HCT116 (cell line): ENCODE measurements around the gene AKAP13. TPM values are rescaled to one million over a fixed set of nuclear protein-coding genes. Genes with fewer than 3 reads are reported as not detected.

Experiments used
- ATAC-seq: fragments of 200-7000 bp; cut with Tn5 transposase; 2 replicates; pipeline ENCODE4 v1.9.1; 2020; ENCODE audit warnings: mild to moderate bottlenecking, moderate library complexity
- BruUV-seq: library from RNA; stranded (reverse); fragments of 400-500 nt; replicated peaks from 2 replicates; lab custom pipeline; 2021; lab: Mats Ljungman, UMichigan
- CTCF ChIA-PET: fragments of 300-600 bp; sonication (Branson Sonifier 250); formaldehyde crosslinking; loops from one replicate; lab custom pipeline; 2021; ENCODE audit warnings: antibody characterized with exemption; lab: Charles Lee
- POLR2A ChIA-PET: fragments of 300-600, 350-600 bp; sonication (Branson Sonifier 250); formaldehyde crosslinking; loops from one replicate; lab custom pipeline; 2021; ENCODE audit warnings: antibody characterized with exemption; lab: Charles Lee
- RAD21 ChIA-PET, 2 experiments: fragments of 300-600 bp; sonication (Branson Sonifier 250); formaldehyde crosslinking; loops; one replicate each; lab custom pipeline; 2023; ENCODE audit warnings: low total read pairs in 2 of 2; ENCODE audit not compliant: uncharacterized antibody in 2 of 2, unreplicated experiment in 2 of 2, low non-redundant PET in 1 of 2; lab: Charles Lee
- DNase-seq: peaks from one replicate; pipeline ENCODE4 v3.0.0-alpha.2; 2010; ENCODE audit warnings: low read depth, low spot score
- H2AFZ ChIP-seq: fragments of 200-600 bp; shearing (Covaris generic), sonication (generic); 2 replicates; pipeline ENCODE4 v1.6.1; 2017; ENCODE audit warnings: low read depth, mixed run types, mixed read lengths, antibody characterized with exemption, low read length; ENCODE audit not compliant: poor library complexity, severe bottlenecking
- H3K27ac ChIP-seq: 2 replicates; pipeline ENCODE4 v1.5.1; 2012; ENCODE audit warnings: low read depth, low read length
- H3K27me3 ChIP-seq: fragments of 200-600 bp; sonication (generic); 2 replicates; pipeline ENCODE4 v1.6.1; 2016; ENCODE audit warnings: mixed run types, low read length, mixed read lengths; ENCODE audit not compliant: insufficient read depth
- H3K36me3 ChIP-seq, 2 experiments: fragments of 200-500 bp in 1 of 2; fragments of 200-600 bp in 1 of 2; sonication (Bioruptor generic) in 1 of 2; sonication (generic) in 1 of 2; 2 replicates each; pipeline versions ENCODE4 v1.5.1 to v1.6.1; 2014 to 2016; ENCODE audit warnings: low read length in 2 of 2, inconsistent platforms in 1 of 2, mixed read lengths in 1 of 2, mixed run types in 1 of 2; ENCODE audit not compliant: insufficient read depth in 2 of 2, control insufficient read depth in 1 of 2
- H3K4me1 ChIP-seq, 2 experiments: fragments of 200-600 bp in 1 of 2; sonication (generic) in 1 of 2; 2 replicates each; pipeline versions ENCODE4 v1.5.1 to v1.6.1; 2012 to 2017; ENCODE audit warnings: low read length in 2 of 2, inconsistent platforms in 1 of 2, mild to moderate bottlenecking in 1 of 2, mixed read lengths in 1 of 2, mixed run types in 1 of 2, moderate library complexity in 1 of 2; ENCODE audit not compliant: insufficient read depth in 2 of 2, control insufficient read depth in 1 of 2
- H3K4me2 ChIP-seq: fragments of 200-600 bp; sonication (generic); 2 replicates; pipeline ENCODE4 v1.6.1; 2017; ENCODE audit warnings: mixed run types, low read length, mixed read lengths
- H3K4me3 ChIP-seq, 2 experiments: fragments of 200-600 bp in 1 of 2; sonication (generic) in 1 of 2; replicated peaks in 1 of 2; 2 replicates each; pipeline ENCODE4 v1.5.1; 2011 to 2016; ENCODE audit warnings: low read length in 2 of 2, control low read depth in 1 of 2, low read depth in 1 of 2, mild to moderate bottlenecking in 1 of 2, mixed read lengths in 1 of 2, mixed run types in 1 of 2
- H3K79me2 ChIP-seq: fragments of 200-600 bp; sonication (generic); 2 replicates; pipeline ENCODE4 v1.6.1; 2017; ENCODE audit warnings: mild to moderate bottlenecking, mixed run types, low read length, moderate library complexity, mixed read lengths; ENCODE audit not compliant: insufficient read depth
- H3K9ac ChIP-seq: fragments of 200-600 bp; sonication (generic); 2 replicates; pipeline ENCODE4 v1.6.1; 2016; ENCODE audit warnings: low read length, mixed read lengths
- H3K9me2 ChIP-seq: fragments of 200-600 bp; sonication (generic), shearing (Covaris generic); 2 replicates; pipeline ENCODE4 v1.6.1; 2017; ENCODE audit warnings: mixed run types, mild to moderate bottlenecking, moderate library complexity; ENCODE audit not compliant: insufficient read depth
- H3K9me3 ChIP-seq, 2 experiments: fragments of 200-500 bp in 1 of 2; fragments of 200-600 bp in 1 of 2; sonication (Bioruptor generic) in 1 of 2; sonication (generic) in 1 of 2; 2 replicates each; pipeline ENCODE4 v1.6.1; 2014 to 2017; ENCODE audit warnings: low read length in 2 of 2, mixed read lengths in 2 of 2, inconsistent platforms in 1 of 2, low read depth in 1 of 2, mild to moderate bottlenecking in 1 of 2, mixed run types in 1 of 2, moderate library complexity in 1 of 2; ENCODE audit not compliant: control insufficient read depth in 1 of 2, insufficient read depth in 1 of 2
- H4K20me1 ChIP-seq: fragments of 200-600 bp; sonication (generic), shearing (Covaris generic); 2 replicates; pipeline ENCODE4 v1.6.1; 2017; ENCODE audit warnings: mixed run types, mild to moderate bottlenecking, moderate library complexity; ENCODE audit not compliant: insufficient read depth
- CBX3 ChIP-seq: IDR thresholded peaks from 2 replicates; pipeline ENCODE4 v1.6.1; 2012; ENCODE audit warnings: low read depth
- EGR1 ChIP-seq: IDR thresholded peaks from 2 replicates; pipeline ENCODE4 v1.6.1; 2012; ENCODE audit warnings: low read depth
- ELF1 ChIP-seq: IDR thresholded peaks from 2 replicates; pipeline ENCODE4 v1.6.1; 2012; ENCODE audit warnings: low read depth, borderline replicate concordance
- EZH2 ChIP-seq: fragments of 200-600 bp; sonication (generic); IDR thresholded peaks from 2 replicates; pipeline ENCODE4 v1.6.1; 2017; ENCODE audit warnings: antibody characterized with exemption, mixed run types
- FOSL1 ChIP-seq: IDR thresholded peaks from 2 replicates; pipeline ENCODE4 v1.6.1; 2012; ENCODE audit warnings: low read depth
- POLR2AphosphoS5 ChIP-seq: IDR thresholded peaks from 2 replicates; pipeline ENCODE4 v1.6.1; 2011; ENCODE audit warnings: mild to moderate bottlenecking, low read depth, low read length, moderate library complexity
- RAD21 ChIP-seq: IDR thresholded peaks from 2 replicates; pipeline ENCODE4 v1.6.1; 2012; ENCODE audit warnings: low read depth, mild to moderate bottlenecking
- SIN3A ChIP-seq: IDR thresholded peaks from 2 replicates; pipeline ENCODE4 v1.6.1; 2012; ENCODE audit warnings: low read depth
- SP1 ChIP-seq: IDR thresholded peaks from 2 replicates; pipeline ENCODE4 v1.6.1; 2012; ENCODE audit warnings: low read depth
- SRF ChIP-seq: IDR thresholded peaks from 2 replicates; pipeline ENCODE4 v1.6.1; 2012; ENCODE audit warnings: low read depth
- TCF7L2 ChIP-seq: IDR thresholded peaks from 2 replicates; pipeline ENCODE4 v1.7.0; 2011; ENCODE audit warnings: borderline replicate concordance, inconsistent platforms; ENCODE audit not compliant: insufficient read depth, insufficient read length; ENCODE audit errors: extremely low read depth
- YY1 ChIP-seq: IDR thresholded peaks from 2 replicates; pipeline ENCODE4 v1.6.1; 2011; ENCODE audit warnings: low read length, low read depth, moderate library complexity, mild to moderate bottlenecking; ENCODE audit not compliant: insufficient replicate concordance; ENCODE audit errors: extremely low read depth
- ZNF274 ChIP-seq: fragments of 200-500 bp; sonication (Bioruptor generic); IDR thresholded peaks from 2 replicates; pipeline ENCODE4 v1.6.1; 2014; ENCODE audit warnings: mild to moderate bottlenecking, low read depth, low read length, inconsistent platforms
- intact Hi-C: fragments of 100-400 bp; cut with micrococcal nuclease; formaldehyde crosslinking; loops from 2 replicates; pipeline ENCODE4 v1.10.0; 2022
- total RNA-seq: library from RNA; stranded (reverse); gene quantifications from one replicate; pipeline ENCODE4 v1.2.1, GENCODE V29; 2021; ENCODE audit not compliant: unreplicated experiment
- TF ChIP-seq, protein P1 (sequence below): IDR thresholded peaks from 2 replicates; pipeline ENCODE4 v1.6.1; 2011; ENCODE audit warnings: mild to moderate bottlenecking, low read length, moderate library complexity; ENCODE audit not compliant: insufficient replicate concordance; ENCODE audit errors: extremely low read depth
- TF ChIP-seq, protein P2 (sequence below): IDR thresholded peaks from 2 replicates; pipeline ENCODE4 v1.6.1; 2012; ENCODE audit warnings: low read depth
- TF ChIP-seq, protein P3 (sequence below): IDR thresholded peaks from 2 replicates; pipeline ENCODE4 v1.6.1; 2012
- TF ChIP-seq, protein P4 (sequence below), 3 experiments: fragments of 200-600 bp in 1 of 3; sonication (generic) in 1 of 3; IDR thresholded peaks in 2 of 3; conservative IDR thresholded peaks in 1 of 3; 2 replicates each; pipeline ENCODE4 v1.5.1; 2012 to 2017; ENCODE audit warnings: low read depth in 2 of 3, low read length in 2 of 3, antibody characterized with exemption in 1 of 3, borderline replicate concordance in 1 of 3, control low read depth in 1 of 3, mild to moderate bottlenecking in 1 of 3, mixed read lengths in 1 of 3, mixed run types in 1 of 3, moderate library complexity in 1 of 3; ENCODE audit not compliant: insufficient read depth in 1 of 3
- TF ChIP-seq, protein P5 (sequence below): IDR thresholded peaks from 2 replicates; pipeline ENCODE4 v1.6.1; 2012

Gene AKAP13
- total RNA-seq, 1 experiment from 2014 or later, result 43.1 TPM

DNA sequence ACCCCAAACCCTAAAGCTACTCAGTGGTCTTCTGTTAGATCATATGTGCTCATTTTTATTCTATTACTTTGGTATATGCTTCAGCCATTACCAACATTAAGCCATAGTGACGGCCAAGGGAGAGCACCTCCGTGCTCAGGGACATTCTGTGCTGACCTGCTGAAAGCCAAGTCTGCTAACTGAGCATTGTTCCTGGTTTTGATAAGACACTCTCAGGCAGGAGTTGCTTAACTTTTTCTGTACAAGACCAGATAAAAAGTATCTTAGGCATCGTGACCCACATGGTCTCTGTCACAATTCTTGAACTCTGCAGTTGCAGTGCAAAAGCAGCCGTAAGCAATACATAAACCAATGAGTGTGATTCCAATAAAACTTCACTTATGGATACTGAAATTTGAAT is 313.7 kb downstream of the AKAP13 start:
- no peak overlapping the region for H3K9ac ChIP-seq
- RAD21 ChIA-PET, result no interaction called here
- CTCF ChIA-PET, result no interaction called here
- H3K36me3 ChIP-seq, result peaks cover 0 to 15% of the 10 kb centered on the region in 2 experiments; a peak in 2 of 4 replicates
- TF ChIP-seq SIN3A (no peak), RAD21 (no peak), EZH2 (no peak), POLR2AphosphoS5 (no peak), SP1 (no peak), ZNF274 (no peak), ELF1 (no peak), EGR1 (no peak), CBX3 (no peak), TCF7L2 (no peak), SRF (no peak), YY1 (no peak), FOSL1 (no peak)
- TF ChIP-seq, protein P1, sequence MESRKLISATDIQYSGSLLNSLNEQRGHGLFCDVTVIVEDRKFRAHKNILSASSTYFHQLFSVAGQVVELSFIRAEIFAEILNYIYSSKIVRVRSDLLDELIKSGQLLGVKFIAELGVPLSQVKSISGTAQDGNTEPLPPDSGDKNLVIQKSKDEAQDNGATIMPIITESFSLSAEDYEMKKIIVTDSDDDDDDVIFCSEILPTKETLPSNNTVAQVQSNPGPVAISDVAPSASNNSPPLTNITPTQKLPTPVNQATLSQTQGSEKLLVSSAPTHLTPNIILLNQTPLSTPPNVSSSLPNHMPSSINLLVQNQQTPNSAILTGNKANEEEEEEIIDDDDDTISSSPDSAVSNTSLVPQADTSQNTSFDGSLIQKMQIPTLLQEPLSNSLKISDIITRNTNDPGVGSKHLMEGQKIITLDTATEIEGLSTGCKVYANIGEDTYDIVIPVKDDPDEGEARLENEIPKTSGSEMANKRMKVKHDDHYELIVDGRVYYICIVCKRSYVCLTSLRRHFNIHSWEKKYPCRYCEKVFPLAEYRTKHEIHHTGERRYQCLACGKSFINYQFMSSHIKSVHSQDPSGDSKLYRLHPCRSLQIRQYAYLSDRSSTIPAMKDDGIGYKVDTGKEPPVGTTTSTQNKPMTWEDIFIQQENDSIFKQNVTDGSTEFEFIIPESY, result no peak
- TF ChIP-seq, protein P2, sequence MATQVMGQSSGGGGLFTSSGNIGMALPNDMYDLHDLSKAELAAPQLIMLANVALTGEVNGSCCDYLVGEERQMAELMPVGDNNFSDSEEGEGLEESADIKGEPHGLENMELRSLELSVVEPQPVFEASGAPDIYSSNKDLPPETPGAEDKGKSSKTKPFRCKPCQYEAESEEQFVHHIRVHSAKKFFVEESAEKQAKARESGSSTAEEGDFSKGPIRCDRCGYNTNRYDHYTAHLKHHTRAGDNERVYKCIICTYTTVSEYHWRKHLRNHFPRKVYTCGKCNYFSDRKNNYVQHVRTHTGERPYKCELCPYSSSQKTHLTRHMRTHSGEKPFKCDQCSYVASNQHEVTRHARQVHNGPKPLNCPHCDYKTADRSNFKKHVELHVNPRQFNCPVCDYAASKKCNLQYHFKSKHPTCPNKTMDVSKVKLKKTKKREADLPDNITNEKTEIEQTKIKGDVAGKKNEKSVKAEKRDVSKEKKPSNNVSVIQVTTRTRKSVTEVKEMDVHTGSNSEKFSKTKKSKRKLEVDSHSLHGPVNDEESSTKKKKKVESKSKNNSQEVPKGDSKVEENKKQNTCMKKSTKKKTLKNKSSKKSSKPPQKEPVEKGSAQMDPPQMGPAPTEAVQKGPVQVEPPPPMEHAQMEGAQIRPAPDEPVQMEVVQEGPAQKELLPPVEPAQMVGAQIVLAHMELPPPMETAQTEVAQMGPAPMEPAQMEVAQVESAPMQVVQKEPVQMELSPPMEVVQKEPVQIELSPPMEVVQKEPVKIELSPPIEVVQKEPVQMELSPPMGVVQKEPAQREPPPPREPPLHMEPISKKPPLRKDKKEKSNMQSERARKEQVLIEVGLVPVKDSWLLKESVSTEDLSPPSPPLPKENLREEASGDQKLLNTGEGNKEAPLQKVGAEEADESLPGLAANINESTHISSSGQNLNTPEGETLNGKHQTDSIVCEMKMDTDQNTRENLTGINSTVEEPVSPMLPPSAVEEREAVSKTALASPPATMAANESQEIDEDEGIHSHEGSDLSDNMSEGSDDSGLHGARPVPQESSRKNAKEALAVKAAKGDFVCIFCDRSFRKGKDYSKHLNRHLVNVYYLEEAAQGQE, result no peak
- TF ChIP-seq, protein P3, sequence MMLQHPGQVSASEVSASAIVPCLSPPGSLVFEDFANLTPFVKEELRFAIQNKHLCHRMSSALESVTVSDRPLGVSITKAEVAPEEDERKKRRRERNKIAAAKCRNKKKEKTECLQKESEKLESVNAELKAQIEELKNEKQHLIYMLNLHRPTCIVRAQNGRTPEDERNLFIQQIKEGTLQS, result no peak
- TF ChIP-seq, protein P4, sequence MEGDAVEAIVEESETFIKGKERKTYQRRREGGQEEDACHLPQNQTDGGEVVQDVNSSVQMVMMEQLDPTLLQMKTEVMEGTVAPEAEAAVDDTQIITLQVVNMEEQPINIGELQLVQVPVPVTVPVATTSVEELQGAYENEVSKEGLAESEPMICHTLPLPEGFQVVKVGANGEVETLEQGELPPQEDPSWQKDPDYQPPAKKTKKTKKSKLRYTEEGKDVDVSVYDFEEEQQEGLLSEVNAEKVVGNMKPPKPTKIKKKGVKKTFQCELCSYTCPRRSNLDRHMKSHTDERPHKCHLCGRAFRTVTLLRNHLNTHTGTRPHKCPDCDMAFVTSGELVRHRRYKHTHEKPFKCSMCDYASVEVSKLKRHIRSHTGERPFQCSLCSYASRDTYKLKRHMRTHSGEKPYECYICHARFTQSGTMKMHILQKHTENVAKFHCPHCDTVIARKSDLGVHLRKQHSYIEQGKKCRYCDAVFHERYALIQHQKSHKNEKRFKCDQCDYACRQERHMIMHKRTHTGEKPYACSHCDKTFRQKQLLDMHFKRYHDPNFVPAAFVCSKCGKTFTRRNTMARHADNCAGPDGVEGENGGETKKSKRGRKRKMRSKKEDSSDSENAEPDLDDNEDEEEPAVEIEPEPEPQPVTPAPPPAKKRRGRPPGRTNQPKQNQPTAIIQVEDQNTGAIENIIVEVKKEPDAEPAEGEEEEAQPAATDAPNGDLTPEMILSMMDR (IDR thresholded peaks at IDR 0.05 in 2 of 3, conservative IDR thresholded peaks at IDR 0.05 in 1 of 3; ENCODE audit: borderline replicate concordance in 1 of 3, insufficient read depth in 1 of 3, low read depth in 2 of 3, low read length in 2 of 3), result no peak
- TF ChIP-seq, protein P5, sequence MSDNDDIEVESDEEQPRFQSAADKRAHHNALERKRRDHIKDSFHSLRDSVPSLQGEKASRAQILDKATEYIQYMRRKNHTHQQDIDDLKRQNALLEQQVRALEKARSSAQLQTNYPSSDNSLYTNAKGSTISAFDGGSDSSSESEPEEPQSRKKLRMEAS, result no peak
- ATAC-seq, result no peak
- no peaks in the 10 kb centered on the region for H3K27me3 ChIP-seq
- H3K9me2 ChIP-seq, result no peaks in the 10 kb centered on the region
- H3K4me2 ChIP-seq, result no peak overlapping the region
- BruUV-seq, result no TSS peak
- intact Hi-C loops, result no loop called here
- no peaks in the 10 kb centered on the region for H3K79me2 ChIP-seq
- no peaks in the 10 kb centered on the region for H3K4me1 ChIP-seq
- POLR2A ChIA-PET, result no interaction called here
- H3K4me3 ChIP-seq, result no peak overlapping the region
- H3K9me3 ChIP-seq, result no peaks in the 10 kb centered on the region
- no peak overlapping the region for H2AFZ ChIP-seq
- DNase-seq, result no peak
- H3K27ac ChIP-seq, result no peak overlapping the region
- no peaks in the 10 kb centered on the region for H4K20me1 ChIP-seq
